K562 (cell line): ENCODE data around the gene ILF2. TPM values are rescaled to one million over a fixed set of nuclear protein-coding genes. Genes with fewer than 3 reads are reported as not detected.

Experiments
- BRD9 ChIP-seq: fragments of 450-650 bp; IDR thresholded peaks from 2 replicates; pipeline ENCODE4 v1.6.1; 2018; ENCODE audit warnings: low read depth; ENCODE audit not compliant: partially characterized antibody
- DPF2 ChIP-seq: fragments of 450-650 bp; IDR thresholded peaks from 2 replicates; pipeline ENCODE4 v1.6.1; 2016
- MXI1 ChIP-seq: IDR thresholded peaks from 2 replicates; pipeline ENCODE4 v1.6.1; 2011; ENCODE audit warnings: low read depth, mild to moderate bottlenecking, improper control_type of control experiment, low read length
- PML ChIP-seq: IDR thresholded peaks from 2 replicates; pipeline ENCODE4 v1.6.1; 2012; ENCODE audit warnings: low read length, inconsistent platforms
- SLC30A9 ChIP-seq: fragments of 250-450 bp; sonication (Bioruptor Pico); IDR thresholded peaks from 2 replicates; pipeline ENCODE4 v1.8.0; 2022; ENCODE audit warnings: mild to moderate bottlenecking, moderate library complexity
- SNRNP70 ChIP-seq: fragments of 200-400 bp; formaldehyde crosslinking; optimal IDR thresholded peaks from 2 replicates; pipeline ENCODE3; 2017; ENCODE audit warnings: low read depth, low read length
- ZFX ChIP-seq: sonication (generic); formaldehyde crosslinking; IDR thresholded peaks from 2 replicates; pipeline ENCODE4 v1.8.0; 2022; ENCODE audit warnings: mild to moderate bottlenecking, missing genetic modification reagents, moderate library complexity
- ZNF384 ChIP-seq: IDR thresholded peaks from 2 replicates; pipeline ENCODE4 v1.6.1; 2012; ENCODE audit warnings: low read depth, low read length, improper control_type of control experiment
- polyA plus RNA-seq, 8 experiments: library from polyadenylated mRNA; depleted of rRNA in 4 of 8; stranded (reverse) in 5 of 8; unstranded in 3 of 8; fragments of >200 nt; fragmentation: Nextera tagmentation in 2 of 8; fragmentation: Illumina TruSeq in 1 of 8; extraction: Ambion mirVana in 2 of 8; extraction: Trizol in 1 of 8; gene quantifications; 2 replicates each; pipeline versions ENCODE4 v1.2.1 to v1.2.3, GENCODE V29; 2011 to 2014; ENCODE audit warnings: inconsistent platforms in 1 of 8, missing spikeins in 1 of 8
- total RNA-seq, 7 experiments: library from RNA; depleted of rRNA in 6 of 7; stranded (reverse); fragments of >200 nt in 6 of 7; fragmentation: Illumina TruSeq in 2 of 7; extraction: Trizol in 2 of 7; gene quantifications; 2 replicates each; pipeline versions ENCODE4 v1.2.1 to v1.2.3, GENCODE V29; 2011 to 2021; ENCODE audit warnings: low replicate concordance in 1 of 7
- TF ChIP-seq, protein P1 (sequence below), 2 experiments: fragments of 450-650 bp; formaldehyde crosslinking in 1 of 2; IDR thresholded peaks; 2 replicates each; pipeline versions ENCODE4 v1.4.0 to v1.6.1; 2014 to 2020; ENCODE audit warnings: mild to moderate bottlenecking in 2 of 2, borderline replicate concordance in 1 of 2, low read depth in 1 of 2
- TF ChIP-seq, protein P2 (sequence below): fragments of 450-650 bp; formaldehyde crosslinking; IDR thresholded peaks from 2 replicates; pipeline ENCODE4 v1.4.0; 2020; ENCODE audit warnings: mild to moderate bottlenecking, mixed read lengths
- TF ChIP-seq, protein P3 (sequence below): IDR thresholded peaks from 2 replicates; pipeline ENCODE4 v1.6.1; 2014; ENCODE audit warnings: antibody characterized with exemption
- TF ChIP-seq, protein P4 (sequence below): sonication (generic); formaldehyde crosslinking; IDR thresholded peaks from 2 replicates; pipeline ENCODE4 v1.9.0; 2022; ENCODE audit warnings: mild to moderate bottlenecking, missing genetic modification reagents
- TF ChIP-seq, protein P5 (sequence below): fragments of 450-650 bp; IDR thresholded peaks from 2 replicates; pipeline ENCODE4 v1.7.0; 2016; ENCODE audit warnings: borderline replicate concordance

ILF2 gene
- total and polyA plus RNA-seq, 9 of the 15 experiments (the other 6 are each of a cell fraction or from before 2014, with no cell fraction given) = 282 to 726 (median 474) TPM

DNA sequence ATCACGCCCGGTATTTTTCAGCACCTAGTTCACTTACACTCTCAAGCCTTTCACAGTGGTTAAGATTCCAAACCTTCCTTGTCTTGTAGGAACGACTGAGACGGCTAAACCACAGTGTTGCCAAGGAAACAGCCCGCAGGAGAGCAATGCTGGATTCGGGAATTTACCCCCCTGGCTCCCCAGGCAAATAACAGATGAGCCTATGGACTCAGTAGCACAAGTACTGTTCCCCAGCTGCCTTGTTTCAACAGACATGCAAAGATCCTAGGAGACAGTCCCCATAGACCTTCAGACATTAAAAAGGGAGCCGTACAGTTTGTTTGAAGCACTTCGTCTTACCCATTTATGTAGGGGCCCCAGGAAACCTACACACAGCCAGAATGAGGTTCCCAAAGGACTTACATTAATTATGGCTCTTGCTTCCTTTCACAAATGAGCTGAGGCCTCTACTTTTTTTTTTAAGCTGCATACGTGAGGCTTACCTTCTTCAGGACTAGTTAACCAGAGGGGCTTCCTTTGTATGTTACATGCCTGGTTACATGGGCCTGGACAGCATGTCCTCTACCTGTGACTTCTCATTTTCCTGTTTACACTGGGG lies 9.6 kb downstream of the ILF2 start (continued):
- TF ChIP-seq, protein P1, sequence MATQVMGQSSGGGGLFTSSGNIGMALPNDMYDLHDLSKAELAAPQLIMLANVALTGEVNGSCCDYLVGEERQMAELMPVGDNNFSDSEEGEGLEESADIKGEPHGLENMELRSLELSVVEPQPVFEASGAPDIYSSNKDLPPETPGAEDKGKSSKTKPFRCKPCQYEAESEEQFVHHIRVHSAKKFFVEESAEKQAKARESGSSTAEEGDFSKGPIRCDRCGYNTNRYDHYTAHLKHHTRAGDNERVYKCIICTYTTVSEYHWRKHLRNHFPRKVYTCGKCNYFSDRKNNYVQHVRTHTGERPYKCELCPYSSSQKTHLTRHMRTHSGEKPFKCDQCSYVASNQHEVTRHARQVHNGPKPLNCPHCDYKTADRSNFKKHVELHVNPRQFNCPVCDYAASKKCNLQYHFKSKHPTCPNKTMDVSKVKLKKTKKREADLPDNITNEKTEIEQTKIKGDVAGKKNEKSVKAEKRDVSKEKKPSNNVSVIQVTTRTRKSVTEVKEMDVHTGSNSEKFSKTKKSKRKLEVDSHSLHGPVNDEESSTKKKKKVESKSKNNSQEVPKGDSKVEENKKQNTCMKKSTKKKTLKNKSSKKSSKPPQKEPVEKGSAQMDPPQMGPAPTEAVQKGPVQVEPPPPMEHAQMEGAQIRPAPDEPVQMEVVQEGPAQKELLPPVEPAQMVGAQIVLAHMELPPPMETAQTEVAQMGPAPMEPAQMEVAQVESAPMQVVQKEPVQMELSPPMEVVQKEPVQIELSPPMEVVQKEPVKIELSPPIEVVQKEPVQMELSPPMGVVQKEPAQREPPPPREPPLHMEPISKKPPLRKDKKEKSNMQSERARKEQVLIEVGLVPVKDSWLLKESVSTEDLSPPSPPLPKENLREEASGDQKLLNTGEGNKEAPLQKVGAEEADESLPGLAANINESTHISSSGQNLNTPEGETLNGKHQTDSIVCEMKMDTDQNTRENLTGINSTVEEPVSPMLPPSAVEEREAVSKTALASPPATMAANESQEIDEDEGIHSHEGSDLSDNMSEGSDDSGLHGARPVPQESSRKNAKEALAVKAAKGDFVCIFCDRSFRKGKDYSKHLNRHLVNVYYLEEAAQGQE (IDR thresholded peaks at IDR 0.05; ENCODE audit: borderline replicate concordance) = no peak
- TF ChIP-seq, protein P1 (CRISPR knock-in tag; IDR thresholded peaks at IDR 0.05; ENCODE audit: low read depth) = no peak
- TF ChIP-seq SLC30A9 (CRISPR knock-in tag) (no peak), ZNF384 (0 out of 2 replicates have a peak, but pooled peaks have one; percentile 5), DPF2 (no peak), ZFX (CRISPR knock-in tag) (no peak), PML (peak; percentile 66; the same call in 1 of the 2 replicates), MXI1 (no peak), SNRNP70 (no peak), BRD9 (no peak)
- TF ChIP-seq, protein P2, sequence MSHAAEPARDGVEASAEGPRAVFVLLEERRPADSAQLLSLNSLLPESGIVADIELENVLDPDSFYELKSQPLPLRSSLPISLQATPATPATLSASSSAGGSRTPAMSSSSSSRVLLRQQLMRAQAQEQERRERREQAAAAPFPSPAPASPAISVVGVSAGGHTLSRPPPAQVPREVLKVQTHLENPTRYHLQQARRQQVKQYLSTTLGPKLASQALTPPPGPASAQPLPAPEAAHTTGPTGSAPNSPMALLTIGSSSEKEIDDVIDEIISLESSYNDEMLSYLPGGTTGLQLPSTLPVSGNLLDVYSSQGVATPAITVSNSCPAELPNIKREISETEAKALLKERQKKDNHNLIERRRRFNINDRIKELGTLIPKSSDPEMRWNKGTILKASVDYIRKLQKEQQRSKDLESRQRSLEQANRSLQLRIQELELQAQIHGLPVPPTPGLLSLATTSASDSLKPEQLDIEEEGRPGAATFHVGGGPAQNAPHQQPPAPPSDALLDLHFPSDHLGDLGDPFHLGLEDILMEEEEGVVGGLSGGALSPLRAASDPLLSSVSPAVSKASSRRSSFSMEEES (CRISPR knock-in tag) = no peak
- TF ChIP-seq, protein P3, sequence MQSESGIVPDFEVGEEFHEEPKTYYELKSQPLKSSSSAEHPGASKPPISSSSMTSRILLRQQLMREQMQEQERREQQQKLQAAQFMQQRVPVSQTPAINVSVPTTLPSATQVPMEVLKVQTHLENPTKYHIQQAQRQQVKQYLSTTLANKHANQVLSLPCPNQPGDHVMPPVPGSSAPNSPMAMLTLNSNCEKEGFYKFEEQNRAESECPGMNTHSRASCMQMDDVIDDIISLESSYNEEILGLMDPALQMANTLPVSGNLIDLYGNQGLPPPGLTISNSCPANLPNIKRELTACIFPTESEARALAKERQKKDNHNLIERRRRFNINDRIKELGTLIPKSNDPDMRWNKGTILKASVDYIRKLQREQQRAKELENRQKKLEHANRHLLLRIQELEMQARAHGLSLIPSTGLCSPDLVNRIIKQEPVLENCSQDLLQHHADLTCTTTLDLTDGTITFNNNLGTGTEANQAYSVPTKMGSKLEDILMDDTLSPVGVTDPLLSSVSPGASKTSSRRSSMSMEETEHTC = no peak
- TF ChIP-seq, protein P4, sequence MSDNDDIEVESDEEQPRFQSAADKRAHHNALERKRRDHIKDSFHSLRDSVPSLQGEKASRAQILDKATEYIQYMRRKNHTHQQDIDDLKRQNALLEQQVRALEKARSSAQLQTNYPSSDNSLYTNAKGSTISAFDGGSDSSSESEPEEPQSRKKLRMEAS (CRISPR knock-in tag) = no peak
- TF ChIP-seq, protein P5, sequence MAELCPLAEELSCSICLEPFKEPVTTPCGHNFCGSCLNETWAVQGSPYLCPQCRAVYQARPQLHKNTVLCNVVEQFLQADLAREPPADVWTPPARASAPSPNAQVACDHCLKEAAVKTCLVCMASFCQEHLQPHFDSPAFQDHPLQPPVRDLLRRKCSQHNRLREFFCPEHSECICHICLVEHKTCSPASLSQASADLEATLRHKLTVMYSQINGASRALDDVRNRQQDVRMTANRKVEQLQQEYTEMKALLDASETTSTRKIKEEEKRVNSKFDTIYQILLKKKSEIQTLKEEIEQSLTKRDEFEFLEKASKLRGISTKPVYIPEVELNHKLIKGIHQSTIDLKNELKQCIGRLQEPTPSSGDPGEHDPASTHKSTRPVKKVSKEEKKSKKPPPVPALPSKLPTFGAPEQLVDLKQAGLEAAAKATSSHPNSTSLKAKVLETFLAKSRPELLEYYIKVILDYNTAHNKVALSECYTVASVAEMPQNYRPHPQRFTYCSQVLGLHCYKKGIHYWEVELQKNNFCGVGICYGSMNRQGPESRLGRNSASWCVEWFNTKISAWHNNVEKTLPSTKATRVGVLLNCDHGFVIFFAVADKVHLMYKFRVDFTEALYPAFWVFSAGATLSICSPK = no peak
